ENCODE measurements around the gene RLBP1. TPM values are rescaled to one million over a fixed set of nuclear protein-coding genes. Genes with fewer than 3 reads are reported as not detected.
A peak's percentile ranks its signal among the peaks of the same experiment; 100 is the strongest.

Gene RLBP1
- total and polyA plus RNA-seq, 2 of the 13 experiments (the other 11 are each of a cell fraction or from before 2014, with no cell fraction given), result 0.07 TPM; not detected in 1

- TF ChIP-seq NFAT5 (CRISPR knock-in tag; IDR thresholded peaks at IDR 0.05) (no peak), NFYB (CRISPR knock-in tag; IDR thresholded peaks at IDR 0.05) (no peak; the same call in 1 of the 2 replicates), ASH2L (IDR thresholded peaks at IDR 0.05; ENCODE audit: insufficient read length, low read depth, low read length) (peak; percentile 79), ZNF292 (CRISPR knock-in tag; IDR thresholded peaks at IDR 0.05; ENCODE audit: borderline replicate concordance, low read depth) (no peak), HIC2 (CRISPR knock-in tag; IDR thresholded peaks at IDR 0.05; ENCODE audit: low read depth) (peak; percentile 74; the same call in 1 of the 2 replicates), GATA4 (IDR thresholded peaks at IDR 0.05; ENCODE audit: borderline replicate concordance, low read depth) (no peak), FUBP1 (CRISPR knock-in tag; IDR thresholded peaks at IDR 0.05; ENCODE audit: borderline replicate concordance) (no peak), TOPORS (CRISPR knock-in tag; IDR thresholded peaks at IDR 0.05) (no peak; the same call in 1 of the 2 replicates), ZHX2 (IDR thresholded peaks at IDR 0.05; ENCODE audit: low read depth) (no peak), ZHX2 (CRISPR knock-in tag; IDR thresholded peaks at IDR 0.05; ENCODE audit: borderline replicate concordance) (no peak), PPARG (CRISPR knock-in tag; conservative IDR thresholded peaks at IDR 0.05) (no peak), ONECUT2 (CRISPR knock-in tag; IDR thresholded peaks at IDR 0.05) (no peak), ZNF761 (CRISPR knock-in tag; conservative IDR thresholded peaks at IDR 0.05) (peak; percentile 87)
These were observed 22.6 kb upstream of the RLBP1 start, which contains the start of gene FANCI (continued) for GRCh38 chr15:89243691-89244573.

Measured in HepG2 (cell line).